Muscle layer of colon (tissue), 2 donors: Measurements from ENCODE around the gene RASGRF2.
"Not testable (repeated sequence)": the region's sequence is repeated elsewhere in the genome, so short reads cannot be mapped to it uniquely, and the experiment has no call there.

Experiments
- H3K27ac ChIP-seq: one replicate; pipeline ENCODE4 v1.7.0; 2013; ENCODE audit warnings: low read depth, mild to moderate bottlenecking, low read length, moderate library complexity
- H3K27me3 ChIP-seq, 2 donors: one replicate each; pipeline ENCODE4 v1.7.0; 2013; ENCODE audit warnings: low read length in 2 of 2, mild to moderate bottlenecking in 2 of 2; ENCODE audit not compliant: insufficient read depth in 2 of 2, control insufficient read depth in 1 of 2
- H3K36me3 ChIP-seq: one replicate; pipeline ENCODE4 v1.7.0; 2013; ENCODE audit warnings: mild to moderate bottlenecking, low read length; ENCODE audit not compliant: insufficient read depth
- H3K4me1 ChIP-seq: one replicate; pipeline ENCODE4 v1.7.0; 2013; ENCODE audit warnings: mild to moderate bottlenecking, low read length; ENCODE audit not compliant: insufficient read depth
- H3K4me3 ChIP-seq, 2 donors: one replicate each; pipeline ENCODE4 v1.7.0; 2013; ENCODE audit warnings: low read length in 2 of 2, low read depth in 1 of 2, mild to moderate bottlenecking in 1 of 2, moderate library complexity in 1 of 2
- H3K9ac ChIP-seq: one replicate; pipeline ENCODE4 v1.7.0; 2013; ENCODE audit warnings: low read length
- H3K9me3 ChIP-seq: one replicate; pipeline ENCODE4 v1.7.0; 2013; ENCODE audit warnings: mild to moderate bottlenecking, low read length
- donor health status: abdominal sarcoma.
- donor health status: Adenocarcinoma of cecum.

Gene RASGRF2

GRCh38 chr5:81052325-81052724, 92.2 kb downstream of the RASGRF2 start:
- H3K27me3 ChIP-seq = no peaks in the 10 kb centered on the region
- H3K9me3 ChIP-seq = no peaks in the 10 kb centered on the region
- H3K27ac ChIP-seq = no peak overlapping the region
- no peaks in the 10 kb centered on the region for H3K36me3 ChIP-seq
- no peak overlapping the region for H3K9ac ChIP-seq
- H3K4me1 ChIP-seq = no peaks in the 10 kb centered on the region
- H3K4me3 ChIP-seq = no peak overlapping the region

- H3K27ac ChIP-seq, H3K4me1 ChIP-seq, H3K9ac ChIP-seq, H3K27me3 ChIP-seq, H3K36me3 ChIP-seq, H3K9me3 ChIP-seq, H3K4me3 ChIP-seq: not testable (repeated sequence)
Observed at GRCh38 chr5:81053282-81053681, 93.1 kb downstream of the RASGRF2 start.

DNA sequence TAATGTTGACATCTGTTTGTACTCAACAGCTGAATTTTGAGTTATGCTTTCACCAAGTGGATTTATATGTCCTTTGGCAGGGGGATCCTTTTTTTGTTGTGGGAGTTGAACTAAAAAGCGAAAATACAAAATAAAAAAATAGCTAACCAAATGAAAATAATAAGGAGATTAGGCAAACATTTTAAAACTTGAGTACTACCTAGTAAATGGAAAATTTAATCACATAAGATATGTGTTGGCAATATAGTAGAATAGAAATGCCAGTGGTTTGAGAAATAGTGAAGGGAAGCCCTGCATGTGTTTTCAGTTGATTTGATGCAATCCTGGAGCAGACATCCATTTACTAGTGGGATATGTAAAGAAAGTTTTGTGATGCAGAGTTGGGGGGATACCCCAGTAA, 98.0 kb downstream of the RASGRF2 start:
- H3K27ac ChIP-seq = no peak overlapping the region
- H3K4me3 ChIP-seq = no peak overlapping the region
- H3K4me1 ChIP-seq = no peaks in the 10 kb centered on the region
- H3K9me3 ChIP-seq = no peaks in the 10 kb centered on the region
- H3K9ac ChIP-seq = no peak overlapping the region
- no peaks in the 10 kb centered on the region for H3K27me3 ChIP-seq
- no peaks in the 10 kb centered on the region for H3K36me3 ChIP-seq

GRCh38 chr5:81065492-81065891, 105.3 kb downstream of the RASGRF2 start:
- H3K27ac ChIP-seq = no peak overlapping the region
- H3K4me3 ChIP-seq = peak overlapping the region in 1 of 2 donors; percentile 8
- no peaks in the 10 kb centered on the region for H3K27me3 ChIP-seq
- H3K4me1 ChIP-seq = peaks cover 16% of the 10 kb centered on the region
- no peaks in the 10 kb centered on the region for H3K9me3 ChIP-seq
- no peak overlapping the region for H3K9ac ChIP-seq
- H3K36me3 ChIP-seq = no peaks in the 10 kb centered on the region

- H3K9ac ChIP-seq = no peak overlapping the region
Observed at GRCh38 chr5:81066102-81066501, 105.9 kb downstream of the RASGRF2 start.

DNA sequence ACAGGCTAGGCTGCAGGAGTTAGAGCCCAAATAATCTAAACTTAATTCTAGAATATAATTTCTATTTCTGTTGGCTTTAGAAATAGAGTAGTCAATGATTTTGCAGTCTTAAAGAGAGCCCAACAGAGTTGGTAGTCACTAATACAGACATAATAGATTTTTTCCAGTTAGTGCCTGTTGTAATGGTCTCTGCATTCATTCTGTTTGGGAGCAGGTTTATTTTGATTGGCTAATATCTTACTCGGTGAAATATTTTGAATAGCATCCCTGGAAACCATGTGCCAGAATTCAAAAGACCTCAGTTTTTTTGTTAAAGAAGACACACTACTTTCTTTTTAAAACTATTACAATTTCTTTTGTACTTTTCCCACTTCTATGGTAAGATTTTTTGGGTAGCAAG, 107.2 kb downstream of the RASGRF2 start:
- peaks cover 16% of the 10 kb centered on the region for H3K4me1 ChIP-seq
- no peaks in the 10 kb centered on the region for H3K27me3 ChIP-seq
- H3K9ac ChIP-seq = no peak overlapping the region
- no peak overlapping the region for H3K4me3 ChIP-seq
- no peaks in the 10 kb centered on the region for H3K36me3 ChIP-seq
- H3K27ac ChIP-seq = no peak overlapping the region
- H3K9me3 ChIP-seq = no peaks in the 10 kb centered on the region

More at GRCh38 chr5:81066102-81066501, 105.9 kb downstream of the RASGRF2 start:
- Histone ChIP-seq H3K4me1 (peaks cover 16% of the 10 kb centered on the region), H3K27ac (no peak overlapping the region), H3K27me3 (no peaks in the 10 kb centered on the region), H3K9me3 (no peaks in the 10 kb centered on the region), H3K4me3 (no peak overlapping the region), H3K36me3 (no peaks in the 10 kb centered on the region)

DNA sequence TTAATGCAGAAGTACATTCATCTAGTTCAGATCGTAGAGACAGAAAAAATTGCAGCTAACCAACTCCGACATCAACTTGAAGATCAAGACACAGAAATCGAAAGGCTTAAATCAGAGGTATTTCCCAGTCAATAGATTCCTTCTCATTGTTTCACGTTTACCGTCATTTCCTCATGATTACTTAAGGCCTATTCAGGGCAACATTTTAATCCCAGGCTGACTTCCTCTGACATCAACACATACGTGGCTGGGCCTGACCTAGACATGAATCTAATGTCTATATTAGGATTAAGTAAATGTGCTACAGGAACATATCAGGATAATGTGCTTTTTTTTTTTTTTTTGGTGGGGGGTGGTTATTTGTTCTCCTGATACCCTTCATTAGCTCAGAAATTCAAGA, 107.9 kb downstream of the RASGRF2 start:
- no peak overlapping the region for H3K9ac ChIP-seq
- no peaks in the 10 kb centered on the region for H3K36me3 ChIP-seq
- no peaks in the 10 kb centered on the region for H3K9me3 ChIP-seq
- H3K4me1 ChIP-seq = peaks cover 16% of the 10 kb centered on the region
- H3K4me3 ChIP-seq = no peak overlapping the region
- no peak overlapping the region for H3K27ac ChIP-seq
- H3K27me3 ChIP-seq = no peaks in the 10 kb centered on the region

DNA sequence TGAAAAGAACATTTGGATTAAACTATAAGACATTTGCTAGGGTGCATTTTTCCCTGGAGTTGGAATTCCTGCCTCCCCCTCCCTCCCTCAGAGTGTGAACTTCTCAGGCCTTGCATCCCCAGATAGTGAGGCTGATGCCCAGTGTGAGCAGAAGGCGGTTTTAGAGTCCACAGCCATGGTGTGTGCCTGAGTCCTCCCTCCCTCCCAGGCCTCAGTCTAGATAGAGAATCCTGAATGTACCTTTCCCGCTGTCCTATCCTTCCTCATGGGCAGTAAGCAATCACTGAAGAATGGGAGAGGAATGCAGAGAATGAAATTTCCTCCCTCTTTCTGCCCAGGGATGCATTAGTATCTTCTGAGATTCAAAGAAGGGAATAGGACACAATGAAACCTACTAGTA, 108.5 kb downstream of the RASGRF2 start:
- H3K4me1 ChIP-seq = peaks cover 16% of the 10 kb centered on the region
- H3K9ac ChIP-seq = no peak overlapping the region
- no peak overlapping the region for H3K4me3 ChIP-seq
- H3K36me3 ChIP-seq = no peaks in the 10 kb centered on the region
- no peak overlapping the region for H3K27ac ChIP-seq
- no peaks in the 10 kb centered on the region for H3K27me3 ChIP-seq
- H3K9me3 ChIP-seq = no peaks in the 10 kb centered on the region

- H3K27me3 ChIP-seq = no peaks in the 10 kb centered on the region
- no peak overlapping the region for H3K9ac ChIP-seq
- no peak overlapping the region for H3K4me3 ChIP-seq
- no peak overlapping the region for H3K27ac ChIP-seq
- H3K9me3 ChIP-seq = no peaks in the 10 kb centered on the region
- no peaks in the 10 kb centered on the region for H3K36me3 ChIP-seq
- peaks cover 7% of the 10 kb centered on the region for H3K4me1 ChIP-seq
Observed at GRCh38 chr5:81069990-81070389, 109.8 kb downstream of the RASGRF2 start.

GRCh38 chr5:81070571-81071255, 110.5 kb downstream of the RASGRF2 start:
- H3K27ac ChIP-seq = no peak overlapping the region
- H3K4me3 ChIP-seq = no peak overlapping the region
- no peaks in the 10 kb centered on the region for H3K27me3 ChIP-seq

DNA sequence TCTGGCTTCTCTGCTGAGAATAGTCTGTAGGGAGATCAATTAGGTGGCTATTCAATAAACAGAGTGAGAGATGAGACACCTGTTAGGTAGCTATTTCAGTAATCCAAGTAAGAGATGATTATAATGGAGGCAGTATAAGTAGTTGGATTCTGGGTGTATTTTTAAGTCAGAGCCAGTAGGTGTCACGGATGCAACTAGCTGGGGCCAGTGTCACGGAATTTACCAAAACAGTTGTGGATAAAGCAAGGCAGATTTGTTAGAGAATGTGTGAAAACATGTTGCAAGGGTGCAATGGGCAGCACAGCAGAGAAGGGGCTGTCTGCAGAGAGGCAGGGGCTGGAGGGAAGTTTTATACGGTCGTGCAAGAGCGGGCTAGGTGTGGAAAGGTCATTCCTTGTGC, 114.9 kb downstream of the RASGRF2 start:
- no peaks in the 10 kb centered on the region for H3K9me3 ChIP-seq
- H3K4me3 ChIP-seq = no peak overlapping the region
- no peaks in the 10 kb centered on the region for H3K4me1 ChIP-seq
- H3K27ac ChIP-seq = no peak overlapping the region
- H3K36me3 ChIP-seq = no peaks in the 10 kb centered on the region
- no peak overlapping the region for H3K9ac ChIP-seq
- H3K27me3 ChIP-seq = no peaks in the 10 kb centered on the region

More at GRCh38 chr5:81070571-81071255, 110.5 kb downstream of the RASGRF2 start:
- no peaks in the 10 kb centered on the region for H3K9me3 ChIP-seq
- no peaks in the 10 kb centered on the region for H3K36me3 ChIP-seq
- H3K4me1 ChIP-seq = no peaks in the 10 kb centered on the region
- H3K9ac ChIP-seq = no peak overlapping the region

DNA sequence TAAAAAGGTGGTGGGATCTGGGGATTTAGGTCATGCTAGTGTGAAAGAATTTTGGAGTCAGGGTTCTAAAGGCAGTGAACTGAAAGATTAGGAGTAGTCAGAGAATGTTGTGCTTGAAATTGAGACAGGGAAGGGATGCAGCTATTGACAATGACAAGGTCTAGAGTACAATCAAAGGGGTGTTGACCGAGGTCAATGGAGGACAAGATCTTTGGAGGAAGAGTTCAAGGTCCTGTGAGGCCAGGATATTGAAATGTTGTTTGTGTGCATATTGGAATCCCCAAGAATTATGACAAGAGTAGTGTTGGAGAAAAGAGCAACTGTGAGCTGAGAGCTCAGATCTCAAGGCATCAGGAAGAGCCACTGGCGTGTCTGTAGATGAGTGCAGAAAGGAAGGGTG, 116.9 kb downstream of the RASGRF2 start:
- no peak overlapping the region for H3K4me3 ChIP-seq
- no peak overlapping the region for H3K27ac ChIP-seq
- no peaks in the 10 kb centered on the region for H3K9me3 ChIP-seq
- no peak overlapping the region for H3K9ac ChIP-seq
- no peaks in the 10 kb centered on the region for H3K27me3 ChIP-seq
- no peaks in the 10 kb centered on the region for H3K4me1 ChIP-seq
- H3K36me3 ChIP-seq = no peaks in the 10 kb centered on the region
